GM19043 (cell line): Measurements from ENCODE around the gene OR2F2.

Source experiments
- ATAC-seq: cut with Tn5 transposase; IDR thresholded peaks from one replicate; pipeline ENCODE4 v1.9.1; 2021; ENCODE audit warnings: low read depth; ENCODE audit not compliant: unreplicated experiment

Gene OR2F2

DNA sequence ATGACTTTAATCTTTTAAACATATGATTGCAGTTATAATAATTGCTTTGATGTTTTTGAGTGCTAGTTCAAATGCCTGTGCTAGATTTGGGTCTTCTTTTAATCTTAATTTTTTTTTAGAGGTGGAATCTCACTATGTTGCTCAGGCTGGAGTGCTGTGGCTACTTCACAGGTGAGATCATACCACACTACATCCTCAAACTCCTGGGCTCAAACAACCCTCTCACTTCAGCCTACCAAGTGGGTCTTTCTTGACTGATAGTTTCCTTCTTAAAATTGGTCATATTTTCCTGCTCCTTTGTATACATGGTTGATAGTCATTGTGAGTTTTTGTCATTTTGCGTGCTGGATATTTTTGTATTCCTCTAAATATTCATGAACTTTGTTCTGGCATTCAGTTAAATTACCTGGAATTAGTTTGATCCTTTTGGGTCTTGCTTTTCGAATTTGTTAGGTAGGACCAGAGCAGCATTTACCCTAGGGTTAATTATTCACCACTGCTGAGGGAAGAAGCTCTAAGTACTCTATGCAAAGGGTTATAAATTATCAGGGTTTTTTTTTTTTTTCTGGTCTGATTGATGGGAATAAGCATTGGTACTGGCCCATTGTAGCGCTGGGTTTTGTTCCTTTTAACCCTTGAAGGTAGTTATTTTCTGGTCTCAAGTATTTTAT is 21.0 kb upstream of the OR2F2 start:
- ATAC-seq, result no peak

DNA sequence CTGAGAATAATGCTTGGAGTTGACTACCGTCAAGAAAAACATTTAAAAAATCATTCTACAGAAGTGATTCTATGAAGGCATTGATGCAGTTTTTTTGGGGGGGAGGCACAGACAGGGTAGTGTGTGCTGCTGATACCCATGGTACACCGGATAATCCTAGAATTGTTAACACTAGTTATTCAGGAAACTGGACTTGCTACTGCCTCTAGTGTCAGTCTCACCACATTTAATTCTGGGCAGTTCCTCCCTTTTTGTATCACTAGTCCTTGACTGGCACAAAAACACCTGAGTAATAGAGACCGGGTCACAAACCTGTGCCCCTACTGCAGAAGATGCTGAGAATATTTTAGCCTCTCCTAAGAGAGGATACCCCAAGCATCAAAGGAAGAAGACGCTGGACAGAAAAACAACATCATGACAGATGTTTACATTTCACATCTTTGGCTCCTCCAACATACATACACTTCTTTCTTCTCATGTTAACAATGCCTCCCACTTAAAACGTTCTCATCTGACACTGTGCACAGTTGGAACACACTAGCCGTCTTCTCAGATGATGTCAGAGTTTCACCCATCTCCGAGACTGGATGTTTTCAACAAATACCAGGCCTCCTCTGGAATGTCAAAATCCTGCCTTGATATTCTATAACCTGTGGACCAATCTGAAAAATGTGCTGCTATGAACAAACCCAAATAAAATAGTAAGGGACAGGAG is 19.9 kb upstream of the OR2F2 start:
- no peak for ATAC-seq

DNA sequence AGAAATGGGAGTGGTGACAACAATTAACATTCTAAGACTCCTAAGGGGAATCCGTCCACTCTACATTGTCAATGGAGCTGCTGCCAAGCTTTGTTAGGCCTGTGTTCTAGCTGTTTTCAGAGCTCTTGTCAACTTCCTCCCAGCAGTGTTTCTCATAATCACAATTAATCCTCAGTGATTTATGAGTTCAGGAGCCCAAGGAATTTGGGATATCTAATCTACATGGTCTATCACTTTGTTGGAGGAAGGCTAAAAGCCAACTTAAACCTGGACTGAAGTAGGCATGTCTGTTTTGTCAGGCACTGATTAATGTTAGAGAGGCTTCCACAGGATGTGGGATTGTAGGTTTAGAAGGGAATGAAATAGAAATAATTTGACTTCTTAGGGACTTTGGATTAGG is 10.2 kb upstream of the OR2F2 start:
- ATAC-seq, result no peak

DNA sequence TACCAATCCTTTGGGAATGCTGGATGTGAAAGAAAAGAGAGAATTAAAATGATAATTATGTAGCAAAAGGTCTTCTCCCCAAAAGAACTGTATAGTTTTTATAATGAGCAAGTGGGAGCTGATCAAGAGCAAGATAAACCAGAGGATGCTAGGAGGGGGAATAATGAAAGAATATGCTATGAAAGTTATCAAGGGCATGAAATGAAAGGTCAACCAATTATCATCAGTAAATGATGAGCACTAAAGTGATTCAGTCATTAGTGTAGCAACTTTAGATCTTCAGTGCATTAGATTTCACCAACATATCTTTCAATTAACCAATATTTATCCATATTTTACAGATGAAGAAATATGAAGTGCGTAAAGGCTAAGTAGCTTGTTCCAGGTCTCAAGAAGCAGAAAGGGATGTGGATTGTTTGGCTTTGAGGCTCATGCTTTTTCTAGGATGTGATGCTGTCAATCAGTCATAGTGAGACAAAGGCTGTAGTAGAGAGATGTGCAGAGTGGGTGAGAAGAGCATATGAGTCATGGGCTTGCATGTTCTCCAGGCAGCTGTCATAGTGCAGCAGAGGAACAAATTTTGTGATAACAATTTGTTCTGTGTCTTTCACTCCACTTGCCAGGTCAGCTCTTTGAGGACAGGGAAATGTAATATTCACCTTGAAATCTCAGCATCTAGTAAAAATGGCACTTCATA is 5.7 kb upstream of the OR2F2 start:
- no peak for ATAC-seq

- no peak for ATAC-seq
These were observed 3.3 kb upstream of the OR2F2 start for GRCh38 chr7:143931739-143932138.

- no peak for ATAC-seq
These were observed 1.3 kb downstream of the OR2F2 start for GRCh38 chr7:143936087-143937009.

DNA sequence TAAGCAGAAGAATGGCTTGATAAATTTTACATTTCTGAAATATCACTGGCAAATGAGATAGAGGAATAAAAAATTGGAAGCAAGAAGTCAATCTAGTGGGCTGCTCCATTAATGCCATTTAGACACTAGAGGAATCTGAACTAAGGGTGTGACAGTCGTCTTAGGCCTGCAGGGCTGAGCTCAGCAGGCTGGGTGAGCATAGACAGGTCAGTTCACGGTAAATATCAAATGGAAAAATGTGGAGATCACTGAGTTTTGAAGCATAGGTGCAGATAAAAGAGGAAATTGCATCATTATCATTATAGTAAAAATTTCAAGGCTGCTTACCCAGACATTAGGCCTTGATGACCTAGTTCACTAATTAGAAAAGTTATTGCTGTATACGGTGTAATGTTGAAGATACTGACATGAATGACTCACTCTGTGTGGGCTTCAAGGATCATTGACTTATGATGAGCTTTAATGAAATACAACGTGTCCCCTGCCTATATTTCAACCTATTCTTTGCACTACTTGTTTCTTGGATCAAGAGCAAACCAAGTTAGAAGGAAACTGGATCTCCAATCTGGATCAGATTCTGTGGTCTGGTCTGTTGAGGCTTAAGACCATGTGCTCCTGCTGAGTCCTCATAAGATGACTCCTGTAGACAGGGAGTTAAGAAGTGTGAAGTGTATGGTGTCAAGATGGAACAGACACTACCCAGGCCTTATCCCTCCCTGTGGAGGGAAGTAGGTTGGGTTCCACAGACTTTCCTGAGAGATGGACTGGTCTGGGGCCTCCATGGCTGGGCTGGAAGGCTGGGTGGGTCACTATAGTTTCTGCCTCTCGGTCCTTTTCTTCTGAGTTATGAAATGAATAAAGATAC is 3.6 kb downstream of the OR2F2 start:
- ATAC-seq, result no peak

GRCh38 chr7:143945423-143945822 is 10.4 kb downstream of the OR2F2 start:
- ATAC-seq, result no peak

DNA sequence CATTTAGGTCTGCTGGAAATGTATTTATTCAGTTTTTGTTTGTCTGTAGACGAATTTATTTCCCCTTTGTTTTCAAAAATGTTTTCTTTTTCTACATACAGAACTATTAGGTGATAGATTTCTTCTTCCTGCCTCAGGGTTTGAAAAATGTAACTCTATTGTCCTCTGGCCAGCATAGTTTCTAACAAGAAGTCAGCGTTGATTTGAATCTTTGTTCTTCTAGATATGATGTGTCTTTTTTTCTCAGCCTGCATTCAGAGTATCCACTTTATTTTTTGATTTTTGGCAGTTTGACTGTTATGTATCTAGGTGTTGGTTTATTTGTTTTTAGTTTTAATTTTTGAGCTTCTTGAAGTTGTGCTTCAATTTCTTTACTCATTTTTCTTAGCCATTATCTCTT is 12.1 kb downstream of the OR2F2 start:
- no peak for ATAC-seq

- ATAC-seq, result no peak
These were observed 13.7 kb downstream of the OR2F2 start for GRCh38 chr7:143948733-143949132.

- no peak for ATAC-seq
These were observed 18.4 kb downstream of the OR2F2 start for GRCh38 chr7:143953421-143953820.

- ATAC-seq, result no peak
These were observed 19.1 kb downstream of the OR2F2 start for GRCh38 chr7:143954135-143954534.

DNA sequence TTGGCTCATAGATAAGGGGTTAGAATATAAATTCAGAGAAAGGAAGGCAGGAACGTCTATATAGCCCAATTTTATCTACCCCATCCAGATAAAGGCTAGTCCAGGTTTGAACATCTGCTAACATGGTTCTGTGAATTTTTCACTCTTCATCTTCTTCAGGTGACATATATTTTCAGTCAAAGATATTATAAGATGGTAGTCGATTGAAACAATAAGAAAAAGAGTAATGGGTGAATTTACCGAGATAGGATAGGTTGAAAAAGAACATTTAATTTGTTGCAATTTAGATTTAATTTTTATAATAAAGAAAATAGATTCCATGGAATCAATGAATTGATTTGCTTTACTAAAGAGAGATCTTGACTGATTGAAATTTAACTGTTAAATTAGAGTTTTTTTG is 19.5 kb downstream of the OR2F2 start, which contains the start of gene OR2F1:
Gene OR2F1, plus strand, starts transcription at position 301 of the 400 bp plus-strand sequence. CDS start 5,127 bp downstream, outside the sequence.
- no peak for ATAC-seq

GRCh38 chr7:143958781-143959180 is 23.7 kb downstream of the OR2F2 start:
- ATAC-seq, result no peak

- no peak for ATAC-seq
These were observed 26.0 kb downstream of the OR2F2 start for GRCh38 chr7:143960813-143961610.

DNA sequence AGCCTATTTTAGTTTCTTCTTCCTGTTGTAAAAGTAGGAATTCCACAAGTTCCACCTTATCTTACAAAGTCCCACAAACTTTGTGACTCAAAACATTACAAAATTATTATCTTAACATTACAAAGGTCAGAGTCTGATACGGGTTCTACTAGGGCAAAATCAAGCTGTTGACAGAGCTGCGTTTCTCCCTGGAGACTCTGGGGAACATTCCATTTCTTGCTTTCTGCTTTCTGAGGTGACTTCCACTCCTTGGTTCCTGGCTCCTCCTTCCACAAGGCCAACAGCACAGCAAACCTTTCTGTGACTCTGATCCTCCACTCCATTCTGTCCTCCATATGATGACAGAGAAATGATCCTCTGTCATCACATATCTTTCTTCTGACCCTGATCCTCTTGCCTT is 30.2 kb downstream of the OR2F2 start:
- no peak for ATAC-seq

GRCh38 chr7:143967398-143967797 is 32.4 kb downstream of the OR2F2 start:
- ATAC-seq, result no peak

- no peak for ATAC-seq
These were observed 38.9 kb downstream of the OR2F2 start for GRCh38 chr7:143973870-143974416.

DNA sequence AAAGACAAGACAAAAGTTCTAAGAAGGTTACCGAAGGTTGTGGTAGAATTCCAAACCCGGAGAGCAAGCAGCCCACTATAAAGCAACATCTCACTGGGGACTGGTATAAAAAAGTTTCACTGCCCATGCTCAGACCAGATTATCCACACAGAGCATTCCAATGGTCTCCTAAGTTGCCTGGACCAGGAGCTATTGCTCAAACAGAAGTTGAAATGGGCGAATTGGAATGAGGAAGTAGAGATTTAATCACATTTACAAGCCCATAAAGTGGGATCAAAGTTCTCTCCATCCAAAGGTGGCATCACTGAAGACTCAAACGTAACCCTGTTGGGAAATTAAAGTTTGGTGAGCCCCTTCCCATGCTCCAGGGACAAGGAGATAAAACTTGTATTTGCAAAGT is 39.4 kb downstream of the OR2F2 start:
- ATAC-seq, result no peak
